Stimulated activated CD8-positive, alpha-beta memory T cell treated with anti-CD3 and anti-CD28 coated beads, Interleukin-15, amount 100 ng/mL, for 4 hours (primary cell): ENCODE data around the gene SMC4.
"Not testable (repeated sequence)": the region's sequence is repeated elsewhere in the genome, so short reads cannot be mapped to it uniquely, and the experiment has no call there.

ENCODE experiments used
- DNase-seq, 2 donors: peaks; one replicate each; pipeline ENCODE4 v3.0.0-alpha.2; 2020; ENCODE audit warnings: low read depth in 2 of 2

Gene SMC4

DNA sequence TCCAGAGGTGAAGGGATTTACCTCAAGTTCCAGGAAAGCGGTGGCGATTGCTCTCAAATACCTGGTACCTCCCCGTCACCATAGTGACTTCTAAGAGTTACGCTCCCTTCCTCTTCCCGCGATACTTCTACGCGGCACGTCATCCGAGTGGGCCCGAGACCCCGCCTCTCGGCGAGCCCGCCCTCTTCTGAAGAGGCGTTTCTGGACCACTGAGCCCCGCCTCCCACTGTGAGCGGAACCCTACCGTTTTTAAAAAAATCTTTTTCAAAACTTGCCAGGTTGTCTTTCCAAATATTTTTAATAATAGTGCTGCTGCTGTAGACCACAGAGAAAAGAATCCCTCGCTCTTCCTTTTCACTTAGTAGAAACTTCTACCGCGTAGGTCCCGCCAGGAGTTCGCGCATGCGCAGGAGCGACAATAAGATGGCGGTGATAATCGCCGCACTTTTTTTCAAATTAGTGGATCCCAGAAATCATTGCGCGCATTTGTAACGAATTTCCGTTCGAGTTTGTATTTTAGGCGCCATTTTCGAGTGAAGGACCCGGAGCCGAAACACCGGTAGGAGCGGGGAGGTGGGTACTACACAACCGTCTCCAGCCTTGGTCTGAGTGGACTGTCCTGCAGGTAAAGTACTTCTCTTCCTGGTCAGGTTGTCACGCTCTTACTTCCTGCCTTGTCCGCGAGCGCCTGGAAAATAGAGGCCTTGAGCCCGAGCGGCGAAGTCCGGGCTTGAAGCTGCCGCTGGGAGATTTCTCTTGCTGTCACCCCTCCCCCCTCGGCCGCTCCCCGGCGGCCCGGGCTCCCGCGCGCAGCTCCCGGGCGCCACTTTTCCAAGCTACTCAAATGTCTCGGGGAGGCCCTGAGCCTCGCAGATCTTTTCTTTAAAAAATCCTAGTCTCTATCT, at the start of gene SMC4, which contains the start of gene IFT80:
Gene SMC4, plus strand, starts transcription at position 526 of the 905 bp plus-strand sequence. CDS start 1,177 bp downstream, outside the sequence.
Gene IFT80, minus strand, starts transcription at position 101 of the 905 bp plus-strand sequence. CDS start 14,625 bp downstream, outside the sequence.
- DNase-seq = peak; percentile 92 to 95

DNA sequence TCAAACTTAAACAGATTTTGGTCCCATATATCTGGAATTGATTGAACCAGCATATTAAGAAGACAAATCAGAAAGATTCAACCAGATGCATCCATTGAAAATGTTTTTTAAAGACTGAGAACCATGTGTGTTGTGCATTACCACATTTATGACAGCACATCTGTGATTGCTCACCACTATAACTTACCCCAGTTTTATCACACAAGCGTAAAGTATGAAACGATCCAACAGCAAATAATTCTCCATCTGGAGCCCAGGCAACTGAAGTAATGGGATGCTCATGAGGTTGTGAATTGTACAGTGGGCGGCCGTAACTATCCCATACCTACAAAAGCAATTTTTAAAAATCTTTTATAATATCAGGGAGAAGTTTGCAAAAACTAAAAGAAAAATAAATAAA, 43.6 kb upstream of the SMC4 start:
- DNase-seq = no peak

DNA sequence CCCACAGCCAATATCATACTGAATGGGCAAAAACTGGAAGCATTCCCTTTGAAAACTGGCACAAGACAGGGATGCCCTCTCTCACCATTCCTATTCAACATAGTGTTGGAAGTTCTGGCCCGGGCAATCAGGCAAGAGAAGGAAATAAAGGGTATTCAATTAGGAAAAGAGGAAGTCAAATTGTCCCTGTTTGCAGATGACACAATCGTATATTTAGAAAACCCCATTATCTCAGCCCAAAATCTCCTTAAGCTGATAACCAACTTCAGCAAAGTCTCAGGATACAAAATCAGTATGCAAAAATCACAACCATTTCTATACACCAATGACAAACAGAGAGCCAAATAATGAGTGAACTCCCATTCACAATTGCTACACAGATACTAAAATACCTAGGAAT, 36.6 kb upstream of the SMC4 start:
- not testable (repeated sequence) for DNase-seq

DNA sequence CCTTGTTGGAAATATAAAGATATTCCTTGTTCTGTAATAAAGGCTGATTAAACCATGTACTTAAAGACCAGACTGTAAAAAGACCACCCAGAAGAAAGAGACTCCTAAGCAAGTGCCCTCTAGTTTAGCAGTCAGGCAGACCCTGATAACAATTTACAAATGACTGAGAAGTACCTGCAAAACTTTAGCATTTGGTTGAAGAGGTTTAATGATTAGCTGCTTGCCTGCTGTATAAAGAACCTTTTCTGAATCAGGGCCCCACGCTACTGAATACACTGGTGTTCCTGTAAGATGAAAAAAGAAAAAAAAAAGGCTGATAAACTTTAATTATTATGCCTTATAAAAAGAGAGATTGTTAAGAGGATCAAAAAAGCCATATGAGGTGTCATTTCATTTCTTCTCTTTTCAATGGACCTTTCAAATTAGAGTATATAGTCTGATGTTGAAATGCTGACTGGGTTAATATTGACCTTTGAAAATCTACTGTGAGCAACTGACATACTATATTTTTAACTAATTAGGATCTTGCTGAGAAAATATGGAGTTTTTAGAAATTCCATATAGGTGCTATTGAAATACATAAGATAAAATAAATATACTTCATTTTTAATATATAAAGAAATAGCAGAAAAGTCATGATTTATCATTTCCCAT, 33.5 kb upstream of the SMC4 start:
- DNase-seq = no peak

DNA sequence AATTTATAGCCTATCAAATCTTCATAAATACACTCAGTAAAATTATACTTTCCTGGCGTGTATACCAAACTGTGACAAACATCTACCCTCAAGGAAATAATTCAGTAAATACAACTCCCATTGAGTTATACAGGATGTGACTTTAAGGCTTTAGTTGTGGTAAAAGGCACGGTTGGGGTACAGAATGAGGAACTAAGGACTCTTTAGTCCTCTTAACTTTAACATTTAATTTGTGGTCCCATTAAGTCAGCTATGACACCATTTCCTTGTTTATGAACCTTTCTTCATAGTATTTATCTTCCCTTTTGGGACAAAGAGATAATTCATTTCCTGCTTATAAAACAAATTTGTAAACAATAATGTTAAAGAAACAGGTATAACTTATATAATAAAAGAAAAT, 30.6 kb upstream of the SMC4 start:
- DNase-seq = no peak

DNA sequence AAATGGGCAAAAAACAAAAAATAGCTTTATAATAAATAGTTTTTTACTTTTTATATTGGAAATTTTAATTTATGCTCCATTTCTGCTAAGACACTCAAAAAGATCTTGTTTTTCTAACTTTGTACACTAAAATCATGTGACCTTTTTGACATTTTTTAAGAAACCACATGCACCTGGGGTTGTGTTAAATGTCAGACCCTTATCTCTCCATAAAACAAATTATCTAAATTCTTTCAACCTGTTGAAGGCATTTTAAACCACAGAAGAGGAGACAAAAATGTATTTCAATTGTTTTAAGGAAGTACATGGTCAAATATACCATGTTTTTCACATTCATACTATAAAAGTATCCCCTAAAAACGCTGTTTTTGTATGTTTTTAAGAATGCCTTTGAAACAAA, 29.7 kb upstream of the SMC4 start:
- DNase-seq = no peak

DNA sequence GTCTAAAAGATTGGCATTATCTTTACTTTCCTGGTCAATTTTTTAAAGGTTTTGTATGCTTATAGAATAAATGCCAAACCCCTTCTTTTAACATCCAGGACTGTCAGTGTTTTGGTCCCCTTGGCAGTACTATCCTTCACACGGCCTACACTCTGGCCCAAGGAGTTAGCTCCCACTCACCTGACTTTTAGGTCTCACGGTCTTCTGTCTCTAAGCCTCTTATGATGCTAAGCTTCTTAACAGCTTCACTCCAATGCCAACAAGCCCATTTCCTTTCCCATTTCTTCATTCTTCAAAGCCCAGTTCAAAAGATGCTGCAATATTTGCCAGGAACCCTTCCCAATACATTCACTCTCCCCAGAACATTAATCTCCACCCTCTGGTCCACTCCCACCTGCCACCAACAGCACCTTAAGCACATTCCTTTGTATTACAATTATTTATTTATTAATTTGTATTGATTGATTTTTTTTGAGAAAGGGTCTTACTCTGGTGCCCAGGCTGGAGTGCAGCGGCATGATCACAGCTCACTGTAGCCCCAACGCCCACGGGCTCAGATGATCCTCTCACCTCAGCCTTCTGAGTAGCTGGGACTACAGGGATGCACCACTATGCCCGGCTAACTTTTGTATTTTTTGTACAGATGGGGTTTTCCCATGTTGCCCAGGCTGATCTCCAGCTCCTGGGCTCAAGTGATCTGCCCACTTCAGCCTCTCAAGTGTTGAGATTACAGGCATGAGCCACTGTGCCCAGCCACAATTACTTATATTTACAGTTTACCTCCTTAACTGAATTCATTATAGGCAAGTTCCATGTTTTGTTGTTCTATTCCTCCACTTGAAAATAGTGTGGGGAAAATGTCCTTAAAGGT, 28.2 kb upstream of the SMC4 start:
- DNase-seq = no peak

DNA sequence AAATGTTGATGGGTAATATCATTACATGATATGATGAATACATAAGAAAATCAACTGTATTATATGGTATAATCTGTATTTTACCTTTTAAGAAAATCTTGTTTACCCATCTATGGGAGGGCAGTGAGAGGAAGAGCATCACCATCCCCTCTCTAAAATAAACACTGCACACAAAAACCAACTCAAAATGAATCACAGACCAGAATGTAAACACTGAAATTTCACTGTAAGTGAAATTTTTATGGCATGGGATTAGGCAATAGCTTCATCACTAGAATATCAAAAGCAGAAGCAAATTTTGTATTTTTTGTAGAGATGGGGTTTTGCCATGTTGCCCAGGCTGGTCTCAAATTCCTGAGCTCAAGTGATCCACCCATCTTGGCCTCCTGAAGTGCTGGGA, 26.7 kb upstream of the SMC4 start:
- DNase-seq = no peak

DNA sequence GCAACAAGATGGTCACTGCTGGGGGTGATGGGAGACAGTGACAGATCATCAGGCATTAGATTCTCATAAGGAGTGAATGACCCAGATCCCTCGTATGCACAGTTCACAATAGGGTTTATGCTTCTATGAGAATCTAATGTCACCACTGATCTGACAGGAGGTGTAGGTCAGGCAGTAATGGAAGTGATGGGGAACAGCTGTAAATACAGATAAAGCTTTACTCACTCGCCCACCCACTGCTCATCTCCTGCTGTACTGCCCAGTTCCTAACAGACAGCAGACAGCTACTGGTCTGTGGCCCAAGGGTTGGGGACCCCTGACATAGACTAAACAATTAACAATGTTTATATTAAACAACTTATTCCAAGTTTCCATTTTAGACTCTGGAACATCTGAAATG, 25.8 kb upstream of the SMC4 start:
- DNase-seq = no peak

DNA sequence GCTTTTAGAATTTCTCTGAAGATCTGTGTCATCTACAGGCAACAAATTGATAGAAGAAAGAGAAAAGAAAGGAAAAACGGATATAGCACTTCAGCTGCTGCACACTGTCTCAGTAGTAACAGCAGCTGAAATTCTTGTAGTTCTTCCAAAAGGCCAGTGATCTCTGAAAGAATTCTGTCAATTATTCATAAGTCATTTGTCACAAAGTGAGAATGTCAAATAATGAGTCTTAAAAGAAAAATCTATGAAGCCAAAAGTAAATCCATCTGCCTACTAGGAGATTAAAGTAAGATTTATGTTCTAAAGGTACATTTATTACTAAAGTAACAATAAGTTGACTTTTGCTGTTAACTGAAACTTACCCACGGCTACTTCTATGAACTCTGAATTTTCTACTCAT, 25.0 kb upstream of the SMC4 start:
- DNase-seq = no peak

DNA sequence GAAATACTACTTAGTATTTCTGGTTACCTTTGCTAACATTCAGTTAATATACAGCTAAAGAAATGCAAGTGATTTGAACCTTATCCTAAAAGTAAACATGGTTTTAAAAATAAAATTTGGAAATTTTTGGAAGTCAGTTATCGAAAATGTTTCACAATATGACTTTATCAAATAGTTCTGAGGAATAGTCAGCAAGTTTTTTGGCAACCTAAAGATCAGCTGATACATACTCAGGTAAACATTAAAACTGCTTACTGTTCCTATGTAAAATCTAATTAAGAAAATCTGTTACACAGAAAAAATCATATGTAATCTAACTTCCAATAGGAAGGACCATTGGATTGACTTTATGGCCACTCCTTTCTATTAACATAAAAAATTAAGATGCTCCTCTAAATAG, 24.5 kb upstream of the SMC4 start:
- DNase-seq = no peak

DNA sequence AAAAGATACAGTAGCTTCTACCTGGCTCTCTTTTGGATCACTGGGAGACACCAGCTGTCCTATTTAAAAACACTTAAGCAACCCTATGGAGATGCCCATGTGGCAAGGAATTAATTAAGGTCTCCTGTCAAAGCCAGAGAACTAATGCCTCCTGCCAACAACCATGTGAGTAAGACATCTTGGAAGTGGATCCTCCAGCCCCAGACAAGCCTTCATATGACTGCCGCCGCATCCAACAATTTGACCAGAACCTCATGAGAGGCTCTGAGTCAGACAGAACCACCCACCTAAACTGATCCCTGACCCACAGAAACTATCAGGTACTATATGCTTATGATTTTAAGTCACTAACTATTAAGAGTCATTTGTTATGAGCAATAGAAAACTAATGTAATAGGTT, 22.8 kb upstream of the SMC4 start:
- DNase-seq = no peak

DNA sequence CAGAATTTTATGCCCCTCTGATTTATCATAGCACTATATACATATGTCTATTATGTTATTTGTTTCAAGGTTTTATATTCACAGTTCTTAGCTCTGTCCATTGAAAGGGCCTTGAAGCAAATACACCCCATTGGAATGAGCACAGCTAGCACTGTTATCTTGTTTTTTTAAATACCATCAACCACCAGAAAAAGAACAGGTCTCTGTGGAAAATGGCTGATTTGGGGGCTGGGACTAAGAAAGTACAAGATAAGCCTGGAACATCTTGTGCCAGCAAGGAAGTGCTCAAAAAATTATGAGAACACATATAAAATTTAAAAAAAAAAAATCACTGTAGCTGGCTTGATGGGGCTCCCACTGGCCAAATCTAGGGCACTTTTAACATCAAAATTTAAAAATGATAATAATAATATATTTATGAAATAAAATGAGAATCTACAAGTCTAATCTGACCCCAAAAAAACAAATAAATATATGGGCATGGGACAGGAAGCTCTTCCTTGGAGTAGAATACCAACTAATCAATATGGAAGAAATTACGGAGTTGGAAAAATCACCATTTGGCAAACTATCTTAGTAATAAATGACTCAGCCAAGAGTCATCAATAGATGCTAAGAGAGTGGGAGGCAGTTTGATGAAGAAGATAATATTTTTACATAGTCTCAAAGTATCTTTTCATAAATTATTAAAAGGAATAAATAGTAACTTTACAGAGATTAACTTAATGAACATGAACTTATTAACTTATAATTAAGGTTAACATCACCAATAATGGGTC, 20.9 kb upstream of the SMC4 start:
- DNase-seq = no peak

DNA sequence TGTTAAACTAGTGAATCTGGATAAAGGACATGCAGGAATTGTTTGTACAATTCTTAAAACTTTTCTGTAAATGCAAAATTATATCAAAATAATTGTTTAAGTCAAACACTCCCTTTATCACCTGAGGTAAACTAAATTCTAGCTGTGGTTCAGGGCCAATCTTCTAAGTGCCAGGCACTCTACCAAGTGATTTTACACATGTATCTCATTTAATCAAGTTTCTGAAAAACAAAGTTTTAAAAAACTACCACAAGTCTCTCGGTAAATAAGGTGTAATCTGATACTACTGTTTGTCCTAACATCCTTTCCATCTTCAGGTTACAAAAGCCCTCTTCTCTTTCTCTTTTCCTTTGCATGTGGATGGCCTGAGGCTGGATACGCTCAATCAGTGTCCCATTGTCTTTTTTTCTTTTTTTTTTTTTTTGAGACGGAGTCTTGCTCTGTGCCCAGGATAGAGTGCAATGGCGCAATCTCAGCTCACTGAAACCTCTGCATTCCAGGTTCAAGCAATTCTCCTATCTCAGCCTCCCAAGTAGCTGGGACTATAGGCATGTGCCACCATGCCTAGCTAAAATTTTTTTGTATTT, 19.7 kb upstream of the SMC4 start:
- no peak for DNase-seq

DNA sequence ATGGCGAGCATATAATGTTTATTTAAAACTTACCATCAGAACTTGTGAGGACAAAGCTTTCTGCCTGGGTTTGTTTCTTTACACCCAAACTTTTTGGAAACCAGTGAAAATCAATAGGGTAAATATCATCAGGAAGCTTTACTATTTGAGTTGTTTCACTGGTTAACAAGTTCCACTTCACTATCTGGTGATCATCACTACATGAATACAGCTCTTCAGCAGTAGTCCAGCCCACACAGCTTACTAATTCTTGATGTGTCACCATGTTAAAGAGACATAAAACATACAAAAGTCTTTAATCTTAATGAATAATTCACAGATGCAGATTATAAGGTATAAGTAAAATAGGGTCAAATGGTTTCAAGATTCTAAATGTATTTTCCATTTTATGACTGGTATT, 18.0 kb upstream of the SMC4 start:
- DNase-seq = no peak

DNA sequence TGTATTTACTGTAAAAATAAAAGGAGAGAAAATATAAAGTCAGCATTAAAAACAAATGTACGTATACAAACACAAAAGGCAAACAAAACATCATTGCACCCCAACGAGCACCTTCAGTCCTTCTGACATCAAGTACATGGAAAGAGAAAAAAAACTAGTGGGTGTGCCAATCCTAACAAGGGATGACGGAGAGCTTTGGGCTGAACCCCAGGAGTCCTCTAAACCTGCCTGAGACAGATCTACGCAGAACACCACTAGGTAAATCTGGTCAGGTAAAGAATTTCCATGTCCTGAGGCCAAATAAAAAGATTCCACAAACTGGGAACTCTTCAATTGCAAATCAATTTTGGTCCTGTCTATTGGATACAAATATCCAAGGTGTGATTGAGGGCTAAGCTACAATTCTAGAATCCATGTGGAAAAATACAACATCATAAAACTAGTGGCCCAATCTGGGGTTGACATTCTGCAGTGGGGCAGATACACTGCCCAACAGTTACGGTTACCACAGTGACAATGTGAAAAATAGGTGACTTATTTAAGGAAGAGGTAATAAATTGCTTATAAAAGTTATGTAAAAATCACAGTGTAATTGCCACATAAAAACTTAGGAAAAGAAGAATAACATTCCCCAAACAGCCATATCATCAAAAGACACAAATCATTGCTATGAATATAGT, 14.7 kb upstream of the SMC4 start:
- DNase-seq = no peak

DNA sequence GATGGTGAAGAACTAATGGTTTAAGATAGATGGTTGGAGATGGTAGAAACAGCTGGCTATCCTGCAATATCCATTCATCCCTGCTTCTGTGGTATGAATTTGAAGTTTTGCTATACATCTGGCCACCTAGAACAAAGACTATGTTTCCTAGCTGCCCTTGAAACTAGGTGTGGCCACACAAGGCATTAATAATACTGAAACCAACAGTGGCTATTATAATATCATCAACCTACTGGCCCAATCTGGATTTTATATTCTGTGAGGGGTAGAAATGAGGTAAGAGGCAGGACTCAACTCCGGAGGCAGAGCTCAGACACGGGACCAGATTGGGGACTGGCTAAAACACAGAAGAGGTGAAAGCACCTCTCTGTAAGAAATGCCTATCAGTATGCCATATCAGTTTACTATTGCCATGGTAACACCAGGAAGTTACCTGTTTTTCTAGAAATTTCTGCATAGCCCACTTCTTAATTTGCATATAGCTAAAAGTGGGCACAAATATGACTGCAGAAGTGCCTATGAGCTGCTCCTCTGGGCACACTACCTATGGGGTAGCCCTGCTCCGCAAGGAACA, 8.8 kb upstream of the SMC4 start:
- DNase-seq = no peak

DNA sequence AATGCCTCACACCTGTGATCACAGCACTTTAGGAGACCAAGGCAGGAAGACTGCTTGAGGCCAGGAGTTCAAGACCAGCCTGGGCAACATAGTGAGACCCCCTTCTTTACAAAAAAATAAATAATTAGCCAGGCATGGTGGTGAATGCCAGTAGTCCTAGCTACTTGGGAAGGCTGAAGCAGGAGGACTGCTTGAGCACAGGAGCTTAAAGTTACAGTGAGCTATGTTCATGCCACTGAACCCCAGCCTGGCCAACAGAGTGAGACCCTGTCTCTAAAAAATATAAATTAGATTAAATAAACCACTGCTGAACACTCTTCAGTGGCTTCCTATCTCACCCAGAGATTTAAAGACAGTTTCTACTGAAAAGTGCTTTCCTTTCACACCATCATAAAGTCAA, 6.7 kb upstream of the SMC4 start:
- no peak for DNase-seq

DNA sequence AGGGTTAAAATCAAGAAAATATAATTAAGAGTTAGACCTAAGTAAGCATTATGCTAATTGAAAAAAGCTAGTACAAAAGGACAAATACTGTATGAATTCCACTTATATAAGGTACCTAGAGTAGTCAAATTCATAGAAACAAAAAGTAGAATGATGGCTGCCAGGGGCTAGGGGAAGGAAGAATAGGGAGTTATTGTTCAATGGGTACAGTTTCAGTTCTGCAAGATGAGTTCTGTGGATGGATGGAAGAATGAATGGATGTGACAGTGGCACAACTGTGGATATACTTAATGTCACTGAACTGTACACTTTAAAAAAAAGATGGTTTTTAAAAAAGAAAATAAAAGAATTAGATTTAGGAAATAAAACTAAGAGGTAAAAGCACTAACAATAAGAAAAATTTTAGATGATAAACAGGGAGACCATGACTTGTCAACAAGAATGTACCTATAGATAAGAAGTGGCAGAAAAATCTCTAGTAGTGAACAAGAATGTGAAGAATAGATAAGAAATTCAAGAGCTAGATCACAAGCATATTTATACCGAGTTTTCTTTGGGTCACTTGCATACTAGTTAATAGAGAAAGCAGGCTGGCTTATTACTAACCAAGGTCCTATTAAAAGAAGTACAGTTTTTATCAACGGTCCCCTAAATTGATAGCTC, 6.0 kb upstream of the SMC4 start:
- DNase-seq = no peak

DNA sequence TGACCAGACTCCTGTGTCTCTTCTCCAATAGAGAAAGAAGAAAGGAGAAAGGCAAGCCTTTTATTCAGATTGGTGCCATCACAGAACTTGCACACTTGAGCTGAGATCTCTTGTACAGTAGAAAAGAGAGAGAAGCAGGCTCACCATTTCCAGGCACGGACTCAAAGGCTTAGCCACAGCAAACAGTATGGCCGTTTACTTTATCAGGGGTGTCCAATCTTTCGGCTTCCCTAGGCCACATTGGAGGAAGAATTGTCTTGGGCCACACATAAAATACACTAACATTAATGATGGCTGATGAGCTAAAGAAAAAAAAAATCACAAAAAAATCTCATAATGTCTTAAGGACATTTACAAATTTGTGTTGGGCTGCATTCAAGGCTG, 5.4 kb upstream of the SMC4 start:
- no peak for DNase-seq
